ENCODE results near the gene DCAF8L2. TPM values are rescaled to one million over a fixed set of nuclear protein-coding genes. Genes with fewer than 3 reads are reported as not detected.
"Not testable (repeated sequence)": the region's sequence is repeated elsewhere in the genome, so short reads cannot be mapped to it uniquely, and the experiment has no call there.

Gene DCAF8L2
- total RNA-seq, 1 experiment from 2014 or later: not detected

DNA sequence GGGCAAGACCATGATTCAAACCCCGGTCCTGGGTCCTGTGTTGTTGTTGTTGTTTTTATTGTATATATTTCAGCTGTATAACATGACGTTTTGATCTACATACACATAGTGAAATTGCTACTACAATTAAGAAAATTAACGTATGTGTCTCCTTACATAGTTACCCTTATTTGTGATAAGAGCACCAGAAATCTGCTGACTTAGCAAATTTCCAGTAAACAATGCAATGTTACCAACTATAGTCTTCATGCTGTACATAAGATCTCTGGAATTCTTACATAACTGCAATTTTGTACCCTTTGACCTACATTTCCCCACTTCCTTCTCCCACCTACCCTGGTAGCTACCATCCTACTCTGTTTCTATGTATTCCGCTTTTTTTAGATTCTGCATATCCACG is 141.8 kb downstream of the DCAF8L2 start:
- Histone ChIP-seq H3K36me3 (ENCODE audit: low read depth, low read length) (no peaks in the 10 kb centered on the region), H4K20me1 (ENCODE audit: low read length) (no peaks in the 10 kb centered on the region), H3K9me2 (replicated peaks; ENCODE audit: low read length) (no peaks in the 10 kb centered on the region), H3K27me3 (ENCODE audit: low read length) (no peaks in the 10 kb centered on the region), H3K4me3 (ENCODE audit: low read length) (no peak overlapping the region), H3K4me1 (ENCODE audit: insufficient read depth, low read length) (peaks cover 11% of the 10 kb centered on the region), H3K79me2 (ENCODE audit: low read length) (no peaks in the 10 kb centered on the region), H3K27ac (ENCODE audit: low read length) (no peak overlapping the region), H2AFZ (ENCODE audit: low read length) (no peak overlapping the region), H3K9me3 (ENCODE audit: low read length) (no peaks in the 10 kb centered on the region), H3F3A (ENCODE audit: low read length, unreplicated experiment) (no peaks in the 10 kb centered on the region), H3K4me2 (ENCODE audit: low read length) (no peak overlapping the region), H3K9ac (ENCODE audit: low read length) (no peak overlapping the region)
- DNase-seq (no peak), ATAC-seq (no peak)
- intact Hi-C loops (cut with micrococcal nuclease): no loop called here
- no peak for TF ChIP-seq EZH2phosphoT487 (IDR thresholded peaks at IDR 0.05; ENCODE audit: borderline replicate concordance, low read length)
- no peak for TF ChIP-seq EZH2 (IDR thresholded peaks at IDR 0.05; ENCODE audit: low read length, unreplicated experiment)
- TF ChIP-seq, protein P1, sequence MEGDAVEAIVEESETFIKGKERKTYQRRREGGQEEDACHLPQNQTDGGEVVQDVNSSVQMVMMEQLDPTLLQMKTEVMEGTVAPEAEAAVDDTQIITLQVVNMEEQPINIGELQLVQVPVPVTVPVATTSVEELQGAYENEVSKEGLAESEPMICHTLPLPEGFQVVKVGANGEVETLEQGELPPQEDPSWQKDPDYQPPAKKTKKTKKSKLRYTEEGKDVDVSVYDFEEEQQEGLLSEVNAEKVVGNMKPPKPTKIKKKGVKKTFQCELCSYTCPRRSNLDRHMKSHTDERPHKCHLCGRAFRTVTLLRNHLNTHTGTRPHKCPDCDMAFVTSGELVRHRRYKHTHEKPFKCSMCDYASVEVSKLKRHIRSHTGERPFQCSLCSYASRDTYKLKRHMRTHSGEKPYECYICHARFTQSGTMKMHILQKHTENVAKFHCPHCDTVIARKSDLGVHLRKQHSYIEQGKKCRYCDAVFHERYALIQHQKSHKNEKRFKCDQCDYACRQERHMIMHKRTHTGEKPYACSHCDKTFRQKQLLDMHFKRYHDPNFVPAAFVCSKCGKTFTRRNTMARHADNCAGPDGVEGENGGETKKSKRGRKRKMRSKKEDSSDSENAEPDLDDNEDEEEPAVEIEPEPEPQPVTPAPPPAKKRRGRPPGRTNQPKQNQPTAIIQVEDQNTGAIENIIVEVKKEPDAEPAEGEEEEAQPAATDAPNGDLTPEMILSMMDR (conservative IDR thresholded peaks at IDR 0.05; ENCODE audit: low read depth, low read length): no peak
- ChIA-PET CTCF (no interaction called here), POLR2A (ENCODE audit: unreplicated experiment) (no interaction called here)
- BruUV-seq (replicated peaks): no TSS peak

DNA sequence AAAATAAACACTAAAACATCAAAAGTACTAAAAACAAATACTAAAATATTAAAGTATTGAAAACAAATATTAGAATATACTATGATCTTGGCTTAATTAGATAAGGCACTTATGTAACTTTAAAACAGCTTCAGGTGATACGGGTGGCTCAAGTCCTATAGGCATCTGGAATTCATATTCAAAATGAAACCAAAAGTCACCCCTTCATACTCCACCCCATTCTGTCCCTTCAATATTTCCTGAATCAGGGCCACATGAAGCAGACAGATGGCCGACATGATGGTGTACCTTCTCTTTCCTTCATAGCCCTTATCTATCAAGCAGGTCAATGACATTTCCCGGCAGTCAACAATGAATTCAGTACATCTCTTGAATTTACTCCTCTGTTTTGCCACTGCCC is 145.8 kb downstream of the DCAF8L2 start:
- ChIA-PET CTCF (no interaction called here), POLR2A (ENCODE audit: unreplicated experiment) (no interaction called here)
- no TSS peak for BruUV-seq (replicated peaks)
- no peaks in the 10 kb centered on the region for H3K79me2 ChIP-seq (ENCODE audit: low read length)
- H3K36me3 ChIP-seq (ENCODE audit: low read depth, low read length): no peaks in the 10 kb centered on the region
- no peaks in the 10 kb centered on the region for H3K9me2 ChIP-seq (replicated peaks; ENCODE audit: low read length)
- ATAC-seq (no peak), DNase-seq (no peak)
- H3K4me1 ChIP-seq (ENCODE audit: insufficient read depth, low read length): no peaks in the 10 kb centered on the region
- H3K4me3 ChIP-seq (ENCODE audit: low read length): no peak overlapping the region
- H2AFZ ChIP-seq (ENCODE audit: low read length): no peak overlapping the region
- H3K27me3 ChIP-seq (ENCODE audit: low read length): no peaks in the 10 kb centered on the region
- TF ChIP-seq EZH2phosphoT487 (IDR thresholded peaks at IDR 0.05; ENCODE audit: borderline replicate concordance, low read length) (no peak), EZH2 (IDR thresholded peaks at IDR 0.05; ENCODE audit: low read length, unreplicated experiment) (no peak)
- TF ChIP-seq, protein P1 (conservative IDR thresholded peaks at IDR 0.05; ENCODE audit: low read depth, low read length): no peak
- intact Hi-C loops (cut with micrococcal nuclease): no loop called here
- H3K27ac ChIP-seq (ENCODE audit: low read length): no peak overlapping the region
- H3K4me2 ChIP-seq (ENCODE audit: low read length): no peak overlapping the region
- no peak overlapping the region for H3K9ac ChIP-seq (ENCODE audit: low read length)
- H4K20me1 ChIP-seq (ENCODE audit: low read length): no peaks in the 10 kb centered on the region
- H3K9me3 ChIP-seq (ENCODE audit: low read length): no peaks in the 10 kb centered on the region
- no peaks in the 10 kb centered on the region for H3F3A ChIP-seq (ENCODE audit: low read length, unreplicated experiment)

DNA sequence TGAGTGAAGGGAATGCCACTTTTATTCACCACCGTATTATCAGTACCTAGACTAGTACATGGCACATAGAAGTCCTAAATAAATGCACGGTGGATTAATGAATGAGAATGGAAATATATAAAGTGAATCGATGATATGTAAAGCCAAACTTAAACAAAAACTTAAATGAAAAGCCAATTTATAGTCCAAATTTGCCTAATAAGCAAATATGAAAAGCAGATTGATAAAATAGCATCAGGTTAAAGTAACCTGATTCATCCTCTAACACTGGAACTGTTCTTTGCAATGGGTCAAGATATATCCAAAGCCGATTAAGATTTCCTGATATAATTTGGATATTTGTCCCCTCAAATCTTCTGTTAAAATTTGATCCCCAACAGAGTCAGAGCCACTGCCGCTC is 150.8 kb downstream of the DCAF8L2 start:
- no peaks in the 10 kb centered on the region for H3K27me3 ChIP-seq (ENCODE audit: low read length)
- POLR2A ChIA-PET (ENCODE audit: unreplicated experiment): no interaction called here
- no peak for ATAC-seq

DNA sequence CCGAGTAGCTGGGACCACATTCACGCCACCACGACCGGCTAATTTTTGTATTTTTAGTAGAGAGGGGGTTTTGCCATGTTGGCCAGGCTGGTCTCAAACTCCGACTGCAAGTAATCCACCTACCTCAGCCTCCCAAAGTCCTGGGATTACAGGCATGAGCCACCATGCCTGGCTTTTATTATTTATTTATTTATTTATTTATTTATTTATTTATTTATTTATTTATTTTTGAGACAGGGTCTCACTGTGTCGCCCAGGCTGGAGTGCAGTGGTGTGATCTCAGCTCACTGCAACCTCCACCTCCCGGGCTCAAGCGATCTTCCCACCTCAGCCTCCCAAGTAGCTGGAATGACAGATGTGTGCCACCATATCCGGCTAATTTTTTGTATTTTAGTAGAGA is 153.4 kb downstream of the DCAF8L2 start:
- ATAC-seq; H3K4me3 ChIP-seq (ENCODE audit: low read length); CTCF ChIA-PET; BruUV-seq (replicated peaks); H3K9ac ChIP-seq (ENCODE audit: low read length); H4K20me1 ChIP-seq (ENCODE audit: low read length); H3K4me2 ChIP-seq (ENCODE audit: low read length); H3K9me3 ChIP-seq (ENCODE audit: low read length); DNase-seq; H3K27ac ChIP-seq (ENCODE audit: low read length); H2AFZ ChIP-seq (ENCODE audit: low read length); H3K4me1 ChIP-seq (ENCODE audit: insufficient read depth, low read length); H3K79me2 ChIP-seq (ENCODE audit: low read length); H3K27me3 ChIP-seq (ENCODE audit: low read length); H3F3A ChIP-seq (ENCODE audit: low read length, unreplicated experiment); H3K36me3 ChIP-seq (ENCODE audit: low read depth, low read length); intact Hi-C loops (cut with micrococcal nuclease); POLR2A ChIA-PET (ENCODE audit: unreplicated experiment); H3K9me2 ChIP-seq (replicated peaks; ENCODE audit: low read length): not testable (repeated sequence)

More for the DNA sequence above, 150.8 kb downstream of the DCAF8L2 start:
- Histone ChIP-seq H2AFZ (ENCODE audit: low read length) (no peak overlapping the region), H4K20me1 (ENCODE audit: low read length) (no peaks in the 10 kb centered on the region), H3K4me2 (ENCODE audit: low read length) (no peak overlapping the region), H3K9me2 (replicated peaks; ENCODE audit: low read length) (no peaks in the 10 kb centered on the region), H3K9me3 (ENCODE audit: low read length) (no peaks in the 10 kb centered on the region), H3K79me2 (ENCODE audit: low read length) (no peaks in the 10 kb centered on the region), H3K36me3 (ENCODE audit: low read depth, low read length) (no peaks in the 10 kb centered on the region), H3K4me3 (ENCODE audit: low read length) (no peak overlapping the region), H3F3A (ENCODE audit: low read length, unreplicated experiment) (no peaks in the 10 kb centered on the region), H3K9ac (ENCODE audit: low read length) (no peak overlapping the region), H3K4me1 (ENCODE audit: insufficient read depth, low read length) (no peaks in the 10 kb centered on the region), H3K27ac (ENCODE audit: low read length) (no peak overlapping the region)
- intact Hi-C loops (cut with micrococcal nuclease): no loop called here
- no peak for DNase-seq
- CTCF ChIA-PET: no interaction called here
- TF ChIP-seq, protein P1 (conservative IDR thresholded peaks at IDR 0.05; ENCODE audit: low read depth, low read length): no peak
- TF ChIP-seq EZH2phosphoT487 (IDR thresholded peaks at IDR 0.05; ENCODE audit: borderline replicate concordance, low read length) (no peak), EZH2 (IDR thresholded peaks at IDR 0.05; ENCODE audit: low read length, unreplicated experiment) (no peak)
- BruUV-seq (replicated peaks): no TSS peak
